HG03280 (cell line): Measurements from ENCODE around the gene ZDHHC14.
"Not testable (repeated sequence)": the region's sequence is repeated elsewhere in the genome, so short reads cannot be mapped to it uniquely, and the experiment has no call there.

ENCODE experiments used
- ATAC-seq: cut with Tn5 transposase; IDR thresholded peaks from one replicate; pipeline ENCODE4 v1.9.1; 2021; ENCODE audit warnings: mild to moderate bottlenecking, moderate library complexity; ENCODE audit not compliant: unreplicated experiment

Gene ZDHHC14

GRCh38 chr6:157672726-157673412 is 291.9 kb downstream of the ZDHHC14 start:
- no peak for ATAC-seq

GRCh38 chr6:157673596-157673995 is 292.6 kb downstream of the ZDHHC14 start:
- no peak for ATAC-seq

- no peak for ATAC-seq
Observed at GRCh38 chr6:157674061-157674460, 293.1 kb downstream of the ZDHHC14 start.

GRCh38 chr6:157675831-157676230 is 294.8 kb downstream of the ZDHHC14 start:
- no peak for ATAC-seq

- ATAC-seq, result no peak
Observed at GRCh38 chr6:157676241-157676640, 295.3 kb downstream of the ZDHHC14 start.

GRCh38 chr6:157677235-157677634 is 296.2 kb downstream of the ZDHHC14 start:
- ATAC-seq, result no peak

DNA sequence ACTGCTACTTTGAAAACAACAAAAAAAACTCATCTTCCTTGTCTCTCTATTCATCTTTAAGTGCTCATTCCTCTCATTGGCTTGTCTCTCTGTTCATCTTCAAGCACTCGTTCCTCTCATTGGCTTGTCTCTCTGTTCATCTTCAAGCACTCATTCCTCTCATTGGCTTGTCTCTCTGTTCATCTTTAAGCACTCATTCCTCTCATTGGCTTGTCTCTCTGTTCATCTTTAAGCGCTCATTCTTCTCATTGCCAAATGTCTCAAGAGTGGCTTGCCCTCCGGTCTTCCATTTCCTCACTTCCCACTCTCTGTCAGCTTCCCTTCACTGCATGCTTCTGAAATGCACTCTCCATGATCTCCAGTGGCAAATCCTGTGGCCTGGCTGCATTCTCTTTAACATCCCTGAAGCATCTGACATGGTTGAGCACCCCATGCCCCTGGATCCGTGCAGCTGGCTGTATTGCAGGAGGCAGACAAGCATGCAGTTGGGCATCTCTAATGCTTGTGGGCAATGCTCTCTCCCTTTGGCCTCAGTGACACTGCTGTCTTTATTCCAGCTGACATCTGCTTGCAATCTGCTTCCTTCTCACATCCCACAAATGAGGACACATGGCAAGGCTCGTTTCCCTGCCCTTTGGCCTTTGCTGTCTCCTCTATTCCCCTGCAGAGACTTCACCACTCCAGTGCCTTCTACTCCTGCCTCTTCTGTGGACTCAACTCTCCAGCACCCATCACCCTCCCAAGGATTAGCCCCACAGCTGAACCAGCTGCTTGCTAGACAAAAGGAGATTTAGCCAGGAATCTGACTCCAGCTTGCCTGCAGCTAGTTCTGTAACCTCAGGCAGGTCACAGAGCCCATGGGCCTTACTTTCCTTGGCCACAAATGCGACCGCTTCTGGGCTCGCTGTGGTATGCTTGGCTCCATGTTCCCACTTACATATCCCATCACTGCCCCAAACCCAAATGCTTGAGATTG is 298.9 kb downstream of the ZDHHC14 start:
- ATAC-seq, result no peak

DNA sequence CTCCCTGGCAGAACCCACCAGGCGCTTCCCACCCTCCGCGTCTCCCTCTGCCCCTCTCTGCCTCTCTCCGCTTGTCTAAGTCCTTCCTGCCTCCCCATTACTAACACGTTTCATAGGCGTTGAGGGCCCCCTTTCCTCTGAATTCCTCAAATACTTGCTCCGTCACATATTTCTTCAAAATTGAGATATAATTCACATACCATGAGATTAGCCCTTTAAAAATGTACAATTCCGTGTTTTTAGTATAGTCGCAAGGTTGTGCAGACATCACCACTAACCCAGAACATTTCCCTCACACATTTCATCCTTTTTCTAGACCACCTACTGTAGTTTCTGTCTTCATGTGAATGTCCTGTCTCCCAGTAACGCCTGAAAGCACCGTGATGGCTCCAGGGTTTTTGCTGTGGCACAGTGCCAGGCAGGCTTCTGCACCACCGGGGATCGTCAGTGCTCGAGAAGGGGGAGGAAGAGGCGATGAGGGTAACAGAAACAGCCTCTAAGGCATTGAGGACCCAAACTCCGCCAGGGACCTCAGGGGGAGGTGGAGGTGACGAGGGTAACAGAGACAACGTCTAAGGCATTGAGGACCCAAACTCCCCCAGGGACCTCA is 300.2 kb downstream of the ZDHHC14 start:
- ATAC-seq, result no peak

DNA sequence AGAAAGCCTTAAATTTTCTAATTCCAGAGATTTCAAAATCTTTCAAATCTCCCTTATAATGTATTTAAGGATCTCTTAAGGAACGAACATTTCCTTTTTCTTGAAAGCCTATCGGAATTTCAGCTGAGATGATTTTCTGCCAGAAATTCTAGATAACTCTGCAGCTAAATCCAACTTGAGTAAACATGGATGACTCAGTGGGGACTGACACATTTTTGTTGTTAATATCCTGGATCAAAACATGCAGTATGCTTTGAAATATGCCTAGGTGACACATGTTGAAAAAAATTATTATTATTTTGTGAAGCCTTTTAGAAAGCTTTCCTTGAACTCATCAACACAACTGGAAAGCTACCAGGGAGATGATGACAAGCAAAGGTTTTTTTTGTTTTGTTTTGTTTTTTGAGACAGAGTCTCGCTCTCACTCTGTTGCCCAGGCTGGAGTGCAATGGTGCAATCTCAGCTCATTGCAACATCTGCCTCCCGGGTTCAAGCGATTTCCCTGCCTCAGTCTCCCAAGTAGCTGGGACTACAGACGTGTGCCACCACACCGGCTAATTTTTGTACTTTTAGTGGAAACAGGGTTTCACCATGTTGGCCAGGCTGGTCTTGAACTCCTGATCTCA is 302.0 kb downstream of the ZDHHC14 start:
- no peak for ATAC-seq

- no peak for ATAC-seq
Observed at GRCh38 chr6:157683707-157684106, 302.7 kb downstream of the ZDHHC14 start.

DNA sequence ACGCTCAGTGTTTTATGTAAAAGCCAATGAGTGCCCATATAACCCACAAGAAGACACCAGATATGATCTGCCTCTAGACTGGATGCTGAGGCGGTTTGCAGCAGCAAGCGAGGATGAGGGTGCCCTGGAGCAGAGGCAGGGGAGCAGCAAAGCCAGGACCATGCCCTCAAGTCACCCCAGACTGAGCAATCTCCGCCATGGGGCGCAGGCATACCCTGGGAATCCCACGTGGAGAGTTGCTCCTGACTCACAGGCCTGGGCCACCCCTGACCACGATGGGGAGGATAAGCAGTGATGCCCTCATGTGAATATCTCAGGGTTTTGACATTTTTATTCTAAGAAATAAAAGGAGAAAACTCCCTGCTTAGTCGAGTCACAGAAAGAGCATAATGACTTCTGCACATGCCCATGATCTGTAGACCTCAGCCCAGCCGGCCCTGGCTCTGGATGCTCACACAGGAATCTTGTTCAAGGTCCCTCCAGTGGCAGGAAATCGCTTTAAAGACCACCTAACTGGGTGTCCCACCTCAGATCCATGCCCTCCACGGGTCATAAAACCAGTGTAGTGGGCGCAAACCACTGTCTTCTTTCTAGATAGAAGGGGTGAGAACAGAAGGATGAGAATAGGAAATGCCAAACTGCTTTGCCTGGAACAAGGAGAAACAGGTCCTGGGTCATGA is 303.8 kb downstream of the ZDHHC14 start:
- no peak for ATAC-seq

GRCh38 chr6:157685596-157686280 is 304.7 kb downstream of the ZDHHC14 start:
- ATAC-seq, result no peak

GRCh38 chr6:157688275-157688959 is 307.4 kb downstream of the ZDHHC14 start:
- no peak for ATAC-seq

- ATAC-seq, result no peak
Observed at GRCh38 chr6:157688960-157689599, 308.1 kb downstream of the ZDHHC14 start.

- ATAC-seq, result no peak
Observed at GRCh38 chr6:157689875-157690274, 308.9 kb downstream of the ZDHHC14 start.

GRCh38 chr6:157690441-157691210 is 309.6 kb downstream of the ZDHHC14 start:
- no peak for ATAC-seq

- ATAC-seq, result not testable (repeated sequence)
Observed at GRCh38 chr6:157691621-157692020, 310.6 kb downstream of the ZDHHC14 start.

DNA sequence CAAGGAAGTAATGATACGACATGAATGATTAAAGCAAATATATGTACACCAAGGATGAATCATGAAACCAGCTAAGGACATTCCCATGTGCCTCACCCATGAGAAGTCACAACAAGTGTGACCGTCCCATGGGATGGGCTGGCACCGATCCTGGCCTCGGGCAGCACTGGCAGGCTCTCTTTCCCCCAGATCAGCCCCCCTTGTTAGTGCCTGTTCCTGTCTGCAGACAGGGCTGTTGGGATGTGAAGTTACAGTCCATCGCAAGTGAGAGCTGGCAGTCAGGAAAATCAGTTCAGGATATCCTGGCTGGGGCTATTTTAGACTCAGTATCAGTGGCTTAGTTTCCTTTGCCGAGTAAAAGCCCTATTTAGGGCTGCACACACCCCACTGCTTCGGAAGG is 312.9 kb downstream of the ZDHHC14 start:
- ATAC-seq, result no peak
